ENCODE measurements around the gene FTL. TPM values are rescaled to one million over a fixed set of nuclear protein-coding genes. Genes with fewer than 3 reads are reported as not detected.

FTL gene
- total and polyA plus RNA-seq, 3 donors from 2014 or later: 746 to 1,424 (median 935) TPM

DNA sequence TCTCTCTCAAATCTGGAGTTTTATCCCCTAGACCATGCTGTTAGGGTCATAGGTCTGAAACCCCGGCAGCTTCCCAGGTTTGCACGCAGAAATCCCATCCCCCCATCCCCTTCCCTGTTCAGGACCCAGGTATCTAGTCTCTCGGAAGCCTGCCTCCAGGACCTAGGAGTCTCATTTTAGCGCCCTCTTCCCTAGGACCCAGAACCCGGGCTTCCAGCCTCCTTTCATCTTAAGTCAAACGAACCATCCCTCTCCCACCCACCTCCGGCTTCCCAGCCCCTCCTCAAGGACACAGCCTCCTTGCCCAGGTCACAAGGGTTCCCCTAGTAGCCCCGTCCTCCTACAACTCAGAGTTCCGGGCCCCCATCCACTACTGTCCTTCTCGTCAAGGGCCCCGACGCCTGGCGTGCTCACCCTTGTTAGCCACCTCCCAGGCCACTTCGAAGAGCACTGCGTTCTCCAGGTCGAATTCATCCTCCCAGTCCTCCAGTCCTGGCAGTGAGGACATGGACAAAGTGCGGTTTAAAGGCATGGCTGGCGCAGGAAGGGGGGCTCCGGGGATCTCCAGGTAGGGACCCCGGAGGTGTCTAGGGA, 27.6 kb downstream of the FTL start:
- 0 to 1% methylated on average over 19 to 20 of the region's 20 CpGs for WGBS, 2 donors
- intact Hi-C loops (cut with DNase I; ENCODE audit: low total_unique reads): no loop called here

DNA sequence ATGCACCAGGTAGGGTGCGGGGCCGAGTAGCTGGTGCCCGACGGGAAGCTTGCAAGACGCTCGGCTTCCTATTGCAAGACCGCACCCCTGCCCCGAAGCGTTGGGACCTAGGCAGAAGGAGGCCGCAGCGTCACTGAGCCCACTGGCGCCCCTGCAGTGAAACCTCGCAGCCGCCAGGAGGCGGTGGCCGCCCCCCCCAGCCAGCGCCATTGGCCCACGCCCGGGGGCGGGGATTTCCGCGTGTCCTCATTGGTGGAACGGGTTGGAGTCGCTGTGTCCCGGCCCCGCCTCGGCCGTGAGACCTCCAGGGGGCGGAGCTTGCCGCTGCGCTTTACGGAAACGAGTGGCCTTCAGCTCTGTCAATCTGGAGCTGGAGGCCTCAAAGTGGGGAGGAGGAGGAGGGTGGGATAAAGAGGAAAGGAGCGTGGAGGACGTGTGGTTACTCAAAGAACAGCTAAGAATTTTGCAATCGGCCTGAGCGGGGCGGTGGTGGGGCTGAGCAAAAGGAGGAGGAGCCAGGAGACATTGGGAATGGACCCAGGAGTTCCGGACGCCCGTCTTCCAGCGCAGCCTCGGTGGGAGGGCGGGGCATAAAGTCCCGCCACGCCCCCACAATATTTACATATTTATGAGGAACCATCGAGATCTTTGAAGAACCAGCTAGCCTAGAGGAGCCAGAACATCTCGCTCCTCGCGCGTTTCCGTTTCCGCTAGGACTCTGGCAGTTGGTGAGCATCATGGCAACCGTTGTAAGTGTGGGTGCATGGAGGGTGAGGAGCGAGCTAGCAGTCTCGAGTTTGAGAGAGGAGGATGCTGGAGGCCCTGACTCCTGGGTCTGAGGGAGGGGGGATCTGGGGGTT, 28.3 kb downstream of the FTL start, which contains the start of the genes GYS1 and RUVBL2:
GYS1 (minus strand) TSS at position 135 of the 860 bp plus-strand sequence. CDS start 197 bp downstream, outside the sequence.
RUVBL2 (plus strand) TSS at position 713 of the 860 bp plus-strand sequence; CDS start at position 738, 25 bp downstream.
- H3K27ac ChIP-seq: peak within 1 kb of the TSS; percentile 92 to 93
- WGBS, 2 donors: 0% methylated on average over 20 to 32 of the region's 56 CpGs
- DNase-seq: peak; percentile 99
- H3K4me1 ChIP-seq: peaks cover 32% of the 10 kb centered on the region
- peak within 1 kb of the TSS; percentile 67 to 78 for H3K4me3 ChIP-seq
- H3K36me3 ChIP-seq (ENCODE audit: low read depth, missing control alignments): no peaks in the 10 kb centered on the region
- TF ChIP-seq, protein P1, sequence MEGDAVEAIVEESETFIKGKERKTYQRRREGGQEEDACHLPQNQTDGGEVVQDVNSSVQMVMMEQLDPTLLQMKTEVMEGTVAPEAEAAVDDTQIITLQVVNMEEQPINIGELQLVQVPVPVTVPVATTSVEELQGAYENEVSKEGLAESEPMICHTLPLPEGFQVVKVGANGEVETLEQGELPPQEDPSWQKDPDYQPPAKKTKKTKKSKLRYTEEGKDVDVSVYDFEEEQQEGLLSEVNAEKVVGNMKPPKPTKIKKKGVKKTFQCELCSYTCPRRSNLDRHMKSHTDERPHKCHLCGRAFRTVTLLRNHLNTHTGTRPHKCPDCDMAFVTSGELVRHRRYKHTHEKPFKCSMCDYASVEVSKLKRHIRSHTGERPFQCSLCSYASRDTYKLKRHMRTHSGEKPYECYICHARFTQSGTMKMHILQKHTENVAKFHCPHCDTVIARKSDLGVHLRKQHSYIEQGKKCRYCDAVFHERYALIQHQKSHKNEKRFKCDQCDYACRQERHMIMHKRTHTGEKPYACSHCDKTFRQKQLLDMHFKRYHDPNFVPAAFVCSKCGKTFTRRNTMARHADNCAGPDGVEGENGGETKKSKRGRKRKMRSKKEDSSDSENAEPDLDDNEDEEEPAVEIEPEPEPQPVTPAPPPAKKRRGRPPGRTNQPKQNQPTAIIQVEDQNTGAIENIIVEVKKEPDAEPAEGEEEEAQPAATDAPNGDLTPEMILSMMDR (IDR thresholded peaks at IDR 0.05): peak; percentile 98 to 99 (median 99)
- TF ChIP-seq POLR2A (IDR thresholded peaks at IDR 0.05): no peak
- intact Hi-C loops (cut with DNase I; ENCODE audit: low total_unique reads): no loop called here
- H3K27me3 ChIP-seq: no peaks in the 10 kb centered on the region
- no peaks in the 10 kb centered on the region for H3K9me3 ChIP-seq

More for the DNA sequence above, 27.6 kb downstream of the FTL start:
- TF ChIP-seq, protein P1 (IDR thresholded peaks at IDR 0.05): no peak
- no peak for TF ChIP-seq POLR2A (IDR thresholded peaks at IDR 0.05)
- Histone ChIP-seq H3K27ac (peak overlapping the region; percentile 92 to 93), H3K4me1 (peaks cover 32% of the 10 kb centered on the region), H3K27me3 (no peaks in the 10 kb centered on the region), H3K36me3 (ENCODE audit: low read depth, missing control alignments) (no peaks in the 10 kb centered on the region), H3K9me3 (no peaks in the 10 kb centered on the region), H3K4me3 (peak overlapping the region; percentile 67 to 78)
- DNase-seq: peak; percentile 25

DNA sequence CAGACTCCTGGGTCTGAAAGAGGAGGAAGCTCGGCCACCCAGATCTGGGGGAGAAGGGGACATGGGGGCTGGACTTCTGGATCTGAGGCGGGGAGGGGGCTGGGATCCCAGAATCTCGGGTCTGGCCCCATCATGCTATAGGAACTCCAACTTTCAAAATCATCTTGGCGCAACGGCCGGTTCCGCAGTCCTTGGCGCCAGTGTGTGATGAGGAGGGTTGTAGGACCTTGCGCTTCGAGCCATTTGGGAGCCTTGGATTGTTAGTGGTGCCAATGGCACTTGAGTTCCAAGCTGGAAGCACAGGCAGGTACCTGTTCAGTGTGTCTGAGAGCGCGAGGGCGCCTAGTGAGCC, 28.9 kb downstream of the FTL start:
- DNase-seq: no peak
- no peak for TF ChIP-seq POLR2A (IDR thresholded peaks at IDR 0.05)
- TF ChIP-seq, protein P1 (IDR thresholded peaks at IDR 0.05): no peak
- peak overlapping the region; percentile 67 to 78 for H3K4me3 ChIP-seq
- intact Hi-C loops (cut with DNase I; ENCODE audit: low total_unique reads): no loop called here
- no peaks in the 10 kb centered on the region for H3K36me3 ChIP-seq (ENCODE audit: low read depth, missing control alignments)
- WGBS, 2 donors: 0 to 2% methylated on average over 4 to 13 of the region's 13 CpGs
- peaks cover 32% of the 10 kb centered on the region for H3K4me1 ChIP-seq
- no peaks in the 10 kb centered on the region for H3K27me3 ChIP-seq
- peak overlapping the region; percentile 92 to 93 for H3K27ac ChIP-seq
- H3K9me3 ChIP-seq: no peaks in the 10 kb centered on the region

DNA sequence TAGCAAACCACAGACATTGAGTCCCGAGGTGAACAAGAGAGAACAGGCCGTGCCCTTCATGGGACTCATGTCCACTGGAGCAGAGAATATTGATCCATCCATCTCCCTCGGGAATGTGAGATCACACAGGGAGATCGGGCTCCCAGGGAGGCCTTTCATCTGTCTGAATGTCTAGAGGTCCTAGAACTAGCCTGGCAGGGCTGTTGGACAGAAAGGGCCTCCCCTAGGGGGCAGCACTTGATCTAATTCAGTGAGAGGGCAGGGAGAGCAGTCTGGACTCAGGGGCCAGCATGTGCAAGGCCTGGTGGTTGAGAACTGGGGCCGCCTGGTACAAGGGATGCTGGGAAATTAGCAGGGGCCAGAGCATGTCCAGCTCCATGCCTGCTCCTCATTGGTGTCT, 32.9 kb downstream of the FTL start:
- Histone ChIP-seq H3K27ac (no peak overlapping the region), H3K9me3 (no peaks in the 10 kb centered on the region), H3K4me1 (peaks cover 10% of the 10 kb centered on the region), H3K4me3 (no peak overlapping the region), H3K36me3 (ENCODE audit: low read depth, missing control alignments) (no peaks in the 10 kb centered on the region), H3K27me3 (no peaks in the 10 kb centered on the region)
- intact Hi-C loops (cut with DNase I; ENCODE audit: low total_unique reads): no loop called here
- peak; percentile 80 for DNase-seq
- 70 to 81% methylated on average over 3 to 5 of the region's 5 CpGs for WGBS, 2 donors
- TF ChIP-seq, protein P1 (IDR thresholded peaks at IDR 0.05): no peak
- TF ChIP-seq POLR2A (IDR thresholded peaks at IDR 0.05): no peak

Data from testis (tissue), 3 donors.